HL-60 (cell line): ENCODE measurements around the gene POR.

Experiments
- CTCF ChIP-seq: IDR thresholded peaks from one replicate; pipeline ENCODE4 v1.5.1; 2011; ENCODE audit warnings: low read length, control low read depth, inconsistent platforms; ENCODE audit not compliant: insufficient read depth
- GABPA ChIP-seq: IDR thresholded peaks from 2 replicates; pipeline ENCODE4 v1.6.1; 2012; ENCODE audit warnings: low read depth
- POLR2AphosphoS5 ChIP-seq: IDR thresholded peaks from 2 replicates; pipeline ENCODE4 v1.6.1; 2012; ENCODE audit warnings: low read depth
- REST ChIP-seq: IDR thresholded peaks from 2 replicates; pipeline ENCODE4 v1.6.1; 2012; ENCODE audit warnings: low read depth; ENCODE audit not compliant: insufficient replicate concordance
- SPI1 ChIP-seq: IDR thresholded peaks from 2 replicates; pipeline ENCODE4 v1.6.1; 2012; ENCODE audit warnings: low read depth, mild to moderate bottlenecking, borderline replicate concordance

GRCh38 chr7:76020031-76020714 is 105.2 kb downstream of the POR start:
- peak; percentile 79 for TF ChIP-seq CTCF
- no peak for TF ChIP-seq GABPA
- no peak for TF ChIP-seq REST
- TF ChIP-seq POLR2AphosphoS5 = no peak
- TF ChIP-seq SPI1 = no peak
